VCaP (cell line): ENCODE data around the gene EARS2.

Experiments used
- H3K27ac ChIP-seq: fragments of 450-650 bp; 2 replicates; pipeline ENCODE4 v1.5.1; 2017
- CTCF ChIP-seq: fragments of 450-650 bp; conservative IDR thresholded peaks from 2 replicates; pipeline ENCODE4 v1.5.1; 2017; ENCODE audit warnings: mild to moderate bottlenecking, moderate library complexity

The EARS2 gene

GRCh38 chr16:23509782-23510163 lies 47.4 kb downstream of the EARS2 start:
- H3K27ac ChIP-seq: peak overlapping the region; percentile 65; the same call in 1 of the 2 replicates
- TF ChIP-seq CTCF: no peak

- peak overlapping the region; percentile 65; the same call in 1 of the 2 replicates for H3K27ac ChIP-seq
- no peak for TF ChIP-seq CTCF
These were observed 47.8 kb downstream of the EARS2 start for GRCh38 chr16:23509441-23509754.

GRCh38 chr16:23508589-23509440 lies 48.3 kb downstream of the EARS2 start:
- H3K27ac ChIP-seq: peak overlapping the region; percentile 65; the same call in 1 of the 2 replicates
- TF ChIP-seq CTCF: no peak

- no peak for TF ChIP-seq CTCF
- H3K27ac ChIP-seq: no peak overlapping the region
These were observed 50.5 kb downstream of the EARS2 start for GRCh38 chr16:23506606-23506994.

- TF ChIP-seq CTCF: no peak
- no peak overlapping the region for H3K27ac ChIP-seq
These were observed 51.2 kb downstream of the EARS2 start for GRCh38 chr16:23505671-23506605.

GRCh38 chr16:23505180-23505665 lies 51.9 kb downstream of the EARS2 start:
- H3K27ac ChIP-seq: no peak overlapping the region

More at GRCh38 chr16:23505180-23505665, 51.9 kb downstream of the EARS2 start:
- no peak for TF ChIP-seq CTCF
